Measurements from ENCODE around the gene NDUFS8. TPM values are rescaled to one million over a fixed set of nuclear protein-coding genes. Genes with fewer than 3 reads are reported as not detected.

Gene NDUFS8
- total RNA-seq, 4 donors from 2014 or later: 53.4 to 291 (median 139) TPM

GRCh38 chr11:68057807-68058206, 27.3 kb downstream of the NDUFS8 start:
- intact Hi-C loops (cut with DNase I; ENCODE audit: low total_unique reads): no loop called here
- H3K36me3 ChIP-seq: no peaks in the 10 kb centered on the region

GRCh38 chr11:68061508-68061907, 31.0 kb downstream of the NDUFS8 start:
- H3K36me3 ChIP-seq: no peaks in the 10 kb centered on the region
- no peak for DNase-seq

More at GRCh38 chr11:68057807-68058206, 27.3 kb downstream of the NDUFS8 start:
- Histone ChIP-seq H3K9me3 (no peaks in the 10 kb centered on the region), H3K27me3 (no peaks in the 10 kb centered on the region), H3K27ac (no peak overlapping the region), H3K4me3 (no peak overlapping the region), H3K4me1 (no peaks in the 10 kb centered on the region)
- no peak for TF ChIP-seq POLR2A (IDR thresholded peaks at IDR 0.05)
- no peak for TF ChIP-seq CTCF (IDR thresholded peaks at IDR 0.05)
- no peak for DNase-seq

GRCh38 chr11:68064926-68065325, 34.4 kb downstream of the NDUFS8 start:
- H3K36me3 ChIP-seq: no peaks in the 10 kb centered on the region
- no peak for DNase-seq
- H3K27me3 ChIP-seq: no peaks in the 10 kb centered on the region
- H3K27ac ChIP-seq: no peak overlapping the region
- intact Hi-C loops (cut with DNase I; ENCODE audit: low total_unique reads): no loop called here
- no peak overlapping the region for H3K4me3 ChIP-seq
- H3K4me1 ChIP-seq: no peaks in the 10 kb centered on the region
- H3K9me3 ChIP-seq: no peaks in the 10 kb centered on the region
- TF ChIP-seq POLR2A (IDR thresholded peaks at IDR 0.05) (no peak), CTCF (IDR thresholded peaks at IDR 0.05) (no peak)

More at GRCh38 chr11:68061508-68061907, 31.0 kb downstream of the NDUFS8 start:
- H3K4me1 ChIP-seq: no peaks in the 10 kb centered on the region
- no peak overlapping the region for H3K4me3 ChIP-seq
- no peak for TF ChIP-seq POLR2A (IDR thresholded peaks at IDR 0.05)
- TF ChIP-seq CTCF (IDR thresholded peaks at IDR 0.05): no peak
- H3K27ac ChIP-seq: no peak overlapping the region
- H3K27me3 ChIP-seq: no peaks in the 10 kb centered on the region
- H3K9me3 ChIP-seq: no peaks in the 10 kb centered on the region
- intact Hi-C loops (cut with DNase I; ENCODE audit: low total_unique reads): no loop called here

GRCh38 chr11:68065841-68066240, 35.4 kb downstream of the NDUFS8 start:
- no peak overlapping the region for H3K4me3 ChIP-seq
- intact Hi-C loops (cut with DNase I; ENCODE audit: low total_unique reads): no loop called here
- TF ChIP-seq CTCF (IDR thresholded peaks at IDR 0.05) (no peak), POLR2A (IDR thresholded peaks at IDR 0.05) (no peak)
- no peaks in the 10 kb centered on the region for H3K4me1 ChIP-seq
- H3K36me3 ChIP-seq: no peaks in the 10 kb centered on the region
- no peaks in the 10 kb centered on the region for H3K27me3 ChIP-seq
- H3K27ac ChIP-seq: no peak overlapping the region
- H3K9me3 ChIP-seq: no peaks in the 10 kb centered on the region
- DNase-seq: no peak

- Histone ChIP-seq H3K4me1 (no peaks in the 10 kb centered on the region), H3K9me3 (no peaks in the 10 kb centered on the region), H3K27me3 (no peaks in the 10 kb centered on the region), H3K4me3 (no peak overlapping the region), H3K36me3 (no peaks in the 10 kb centered on the region), H3K27ac (no peak overlapping the region)
- TF ChIP-seq CTCF (IDR thresholded peaks at IDR 0.05): no peak
- no peak for TF ChIP-seq POLR2A (IDR thresholded peaks at IDR 0.05)
- intact Hi-C loops (cut with DNase I; ENCODE audit: low total_unique reads): no loop called here
- DNase-seq: no peak
These were observed 36.3 kb downstream of the NDUFS8 start for GRCh38 chr11:68066742-68067141.

Measured in uterus (tissue), 4 donors.